ENCODE results near the gene DLG2.

Gene DLG2

GRCh38 chr11:83782329-83782728 lies 1844.8 kb downstream of the DLG2 start:
- TF ChIP-seq ZFX (IDR thresholded peaks at IDR 0.05; ENCODE audit: borderline replicate concordance) (no peak), CTCF (IDR thresholded peaks at IDR 0.05) (no peak)
- H3K27ac ChIP-seq, result no peak overlapping the region

GRCh38 chr11:83779876-83780275 lies 1847.3 kb downstream of the DLG2 start:
- H3K27ac ChIP-seq, result no peak overlapping the region
- TF ChIP-seq ZFX (IDR thresholded peaks at IDR 0.05; ENCODE audit: borderline replicate concordance) (no peak), CTCF (IDR thresholded peaks at IDR 0.05) (no peak)

GRCh38 chr11:83778596-83778995 lies 1848.5 kb downstream of the DLG2 start:
- H3K27ac ChIP-seq, result no peak overlapping the region
- TF ChIP-seq CTCF (IDR thresholded peaks at IDR 0.05), result no peak
- TF ChIP-seq ZFX (IDR thresholded peaks at IDR 0.05; ENCODE audit: borderline replicate concordance), result no peak

- no peak overlapping the region for H3K27ac ChIP-seq
- TF ChIP-seq ZFX (IDR thresholded peaks at IDR 0.05; ENCODE audit: borderline replicate concordance) (no peak), CTCF (IDR thresholded peaks at IDR 0.05) (no peak)
Measured at GRCh38 chr11:83773950-83774880, 1852.9 kb downstream of the DLG2 start.

GRCh38 chr11:83768489-83768888 lies 1858.7 kb downstream of the DLG2 start:
- TF ChIP-seq ZFX (IDR thresholded peaks at IDR 0.05; ENCODE audit: borderline replicate concordance), result no peak
- TF ChIP-seq CTCF (IDR thresholded peaks at IDR 0.05), result no peak
- H3K27ac ChIP-seq, result no peak overlapping the region

- TF ChIP-seq CTCF (IDR thresholded peaks at IDR 0.05), result no peak
- no peak for TF ChIP-seq ZFX (IDR thresholded peaks at IDR 0.05; ENCODE audit: borderline replicate concordance)
- no peak overlapping the region for H3K27ac ChIP-seq
Measured at GRCh38 chr11:83766932-83767331, 1860.2 kb downstream of the DLG2 start.

GRCh38 chr11:83764643-83765042 lies 1862.5 kb downstream of the DLG2 start:
- no peak for TF ChIP-seq CTCF (IDR thresholded peaks at IDR 0.05)
- TF ChIP-seq ZFX (IDR thresholded peaks at IDR 0.05; ENCODE audit: borderline replicate concordance), result no peak
- no peak overlapping the region for H3K27ac ChIP-seq

All from 22Rv1 (cell line).